HepG2 (cell line): ENCODE data around the gene ALLC. TPM values are rescaled to one million over a fixed set of nuclear protein-coding genes. Genes with fewer than 3 reads are reported as not detected.

ENCODE experiments used
- ATF7 ChIP-seq, 2 experiments: fragments of 450-650 bp in 1 of 2; sonication (generic) in 1 of 2; formaldehyde crosslinking in 1 of 2; IDR thresholded peaks; 2 replicates each; pipeline versions ENCODE4 v1.4.0 to v1.6.1; 2016 to 2020; ENCODE audit warnings: antibody characterized with exemption in 1 of 2, mild to moderate bottlenecking in 1 of 2, missing genetic modification reagents in 1 of 2
- BHLHE40 ChIP-seq: IDR thresholded peaks from 2 replicates; pipeline ENCODE4 v1.6.1; 2011; ENCODE audit warnings: low read length, improper control_type of control experiment
- DDIT3 ChIP-seq: sonication (generic); formaldehyde crosslinking; IDR thresholded peaks from 2 replicates; pipeline ENCODE4 v1.4.0; 2020; ENCODE audit warnings: mild to moderate bottlenecking, missing genetic modification reagents
- IRF2 ChIP-seq: IDR thresholded peaks from 2 replicates; pipeline ENCODE4 v1.6.1; 2018; ENCODE audit warnings: missing genetic modification reagents, missing compliant biosample characterization
- NFIC ChIP-seq: IDR thresholded peaks from 2 replicates; pipeline ENCODE4 v1.6.1; 2012; ENCODE audit warnings: mild to moderate bottlenecking, low read length, inconsistent platforms
- POGZ ChIP-seq: sonication (generic); formaldehyde crosslinking; IDR thresholded peaks from 2 replicates; pipeline ENCODE4 v1.4.0; 2020; ENCODE audit warnings: mild to moderate bottlenecking, missing genetic modification reagents
- RFXAP ChIP-seq: sonication (generic); formaldehyde crosslinking; IDR thresholded peaks from 2 replicates; pipeline ENCODE4 v1.4.0; 2020; ENCODE audit warnings: missing genetic modification reagents, borderline replicate concordance
- ZNF280B ChIP-seq: sonication (generic); formaldehyde crosslinking; IDR thresholded peaks from 2 replicates; pipeline ENCODE4 v1.5.0; 2020; ENCODE audit warnings: missing genetic modification reagents, mild to moderate bottlenecking, borderline replicate concordance
- ZNF451 ChIP-seq: sonication (generic); formaldehyde crosslinking; IDR thresholded peaks from 2 replicates; pipeline ENCODE4 v1.5.0; 2020; ENCODE audit warnings: mild to moderate bottlenecking, missing genetic modification reagents
- polyA plus RNA-seq, 8 experiments: library from polyadenylated mRNA; depleted of rRNA in 3 of 8; stranded (reverse) in 7 of 8; unstranded in 1 of 8; fragments of >200 nt; fragmentation: Illumina TruSeq in 4 of 8; extraction: Trizol in 4 of 8; gene quantifications; 2 replicates each; pipeline versions ENCODE4 v1.2.1 to v1.2.3, GENCODE V29; 2011 to 2016; ENCODE audit warnings: low read depth in 4 of 8, missing spikeins in 1 of 8, mixed read lengths in 1 of 8; ENCODE audit not compliant: insufficient read depth in 1 of 8
- total RNA-seq, 5 experiments: library from RNA; depleted of rRNA; stranded (reverse); fragments of >200 nt; fragmentation: Illumina TruSeq; extraction: Trizol; gene quantifications; 2 replicates each; pipeline ENCODE4 v1.2.3, GENCODE V29; 2016; ENCODE audit warnings: low read depth in 1 of 5
- TF ChIP-seq, protein P1 (sequence below): sonication (generic); formaldehyde crosslinking; conservative IDR thresholded peaks from 2 replicates; pipeline ENCODE4 v1.4.0; 2020; ENCODE audit warnings: missing genetic modification reagents
- TF ChIP-seq, protein P2 (sequence below): sonication (generic); formaldehyde crosslinking; IDR thresholded peaks from 2 replicates; pipeline ENCODE4 v1.8.1; 2023; ENCODE audit warnings: mild to moderate bottlenecking, inconsistent platforms, moderate library complexity, missing genetic modification reagents, borderline replicate concordance

The ALLC gene
- total and polyA plus RNA-seq, 2 of the 13 experiments (the other 11 are each of a cell fraction or from before 2014, with no cell fraction given), result 0.08 to 0.11 TPM

DNA sequence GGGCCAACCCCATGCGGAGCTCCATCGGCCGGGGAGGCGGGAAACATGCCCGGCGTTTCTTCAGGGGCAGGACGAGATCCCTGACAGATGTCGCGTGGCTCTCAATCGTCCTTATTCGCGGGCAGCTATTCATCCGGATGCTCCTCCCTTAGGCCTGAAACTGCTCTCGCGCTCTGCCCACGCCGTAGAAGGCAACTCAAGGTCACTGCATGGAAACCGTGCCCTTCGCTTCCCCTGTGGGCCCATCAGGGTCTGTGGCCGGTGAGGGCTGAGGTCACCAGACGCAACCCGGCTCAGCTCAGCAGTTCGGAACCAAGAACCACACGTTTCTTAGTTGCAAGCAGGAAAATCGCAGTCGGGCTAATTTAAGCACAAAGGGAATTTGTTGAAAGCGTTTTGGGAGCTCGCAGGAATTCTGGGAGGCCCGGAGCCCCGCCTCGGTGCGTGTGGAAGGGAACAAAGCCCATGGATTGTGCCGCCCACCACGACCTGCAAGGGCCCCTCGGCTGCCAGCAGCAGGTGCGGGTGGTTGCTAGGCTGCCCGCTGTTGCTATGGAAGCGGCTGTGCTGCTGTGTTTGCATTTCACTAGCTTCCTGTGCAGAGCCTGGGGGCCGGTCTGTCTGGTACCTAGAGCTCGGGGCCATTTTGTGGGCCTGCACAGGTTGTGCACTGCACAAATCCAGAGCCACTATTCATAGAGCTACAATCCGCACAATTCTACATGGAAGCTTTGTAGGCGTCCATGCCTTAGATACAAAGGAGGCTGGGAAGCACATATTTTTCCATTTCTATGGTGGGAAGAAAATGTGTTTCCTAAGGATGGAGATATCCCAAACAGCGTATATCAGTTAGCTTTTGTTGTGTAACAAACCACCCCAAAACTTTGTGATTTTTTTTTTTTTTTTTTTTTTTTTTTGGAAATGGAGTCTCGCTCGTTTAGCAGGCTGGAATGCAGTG, 6.0 kb upstream of the ALLC start (continued):
- peak; percentile 60 for TF ChIP-seq ZNF280B
- peak; percentile 74 for TF ChIP-seq RFXAP (CRISPR knock-in tag)
- no peak for TF ChIP-seq DDIT3 (CRISPR knock-in tag)
- TF ChIP-seq, protein P1, sequence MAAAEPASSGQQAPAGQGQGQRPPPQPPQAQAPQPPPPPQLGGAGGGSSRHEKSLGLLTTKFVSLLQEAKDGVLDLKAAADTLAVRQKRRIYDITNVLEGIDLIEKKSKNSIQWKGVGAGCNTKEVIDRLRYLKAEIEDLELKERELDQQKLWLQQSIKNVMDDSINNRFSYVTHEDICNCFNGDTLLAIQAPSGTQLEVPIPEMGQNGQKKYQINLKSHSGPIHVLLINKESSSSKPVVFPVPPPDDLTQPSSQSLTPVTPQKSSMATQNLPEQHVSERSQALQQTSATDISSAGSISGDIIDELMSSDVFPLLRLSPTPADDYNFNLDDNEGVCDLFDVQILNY (CRISPR knock-in tag), result peak; percentile 83
- TF ChIP-seq, protein P2, sequence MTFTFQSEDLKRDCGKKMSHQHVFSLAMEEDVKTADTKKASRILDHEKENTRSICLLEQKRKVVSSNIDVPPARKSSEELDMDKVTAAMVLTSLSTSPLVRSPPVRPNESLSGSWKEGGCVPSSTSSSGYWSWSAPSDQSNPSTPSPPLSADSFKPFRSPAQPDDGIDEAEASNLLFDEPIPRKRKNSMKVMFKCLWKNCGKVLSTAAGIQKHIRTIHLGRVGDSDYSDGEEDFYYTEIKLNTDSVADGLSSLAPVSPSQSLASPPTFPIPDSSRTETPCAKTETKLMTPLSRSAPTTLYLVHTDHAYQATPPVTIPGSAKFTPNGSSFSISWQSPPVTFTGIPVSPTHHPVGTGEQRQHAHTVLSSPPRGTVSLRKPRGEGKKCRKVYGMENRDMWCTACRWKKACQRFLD (CRISPR knock-in tag), result 0 out of 2 replicates have a peak, but pooled peaks have one; percentile 46
- TF ChIP-seq BHLHE40, result peak; percentile 42
- TF ChIP-seq NFIC, result no peak
- peak; percentile 72; the same call in 1 of the 2 replicates for TF ChIP-seq ZNF451 (CRISPR knock-in tag)
- peak; percentile 51; the same call in 1 of the 2 replicates for TF ChIP-seq POGZ
- peak; percentile 64 for TF ChIP-seq IRF2 (CRISPR knock-in tag)
- no peak for TF ChIP-seq ATF7 (IDR thresholded peaks at IDR 0.05)
- peak; percentile 65; the same call in 1 of the 2 replicates for TF ChIP-seq ATF7 (CRISPR knock-in tag; IDR thresholded peaks at IDR 0.05)
